Cerebellar cortex (tissue), 1 donor: ENCODE results near the gene FOXL1.
A peak's percentile ranks its signal among the peaks of the same experiment; 100 is the strongest.

ENCODE experiments used
- DNase-seq: peaks from one replicate; pipeline ENCODE4 v3.0.0-alpha.2; 2015; ENCODE audit warnings: low spot score

Gene FOXL1

DNA sequence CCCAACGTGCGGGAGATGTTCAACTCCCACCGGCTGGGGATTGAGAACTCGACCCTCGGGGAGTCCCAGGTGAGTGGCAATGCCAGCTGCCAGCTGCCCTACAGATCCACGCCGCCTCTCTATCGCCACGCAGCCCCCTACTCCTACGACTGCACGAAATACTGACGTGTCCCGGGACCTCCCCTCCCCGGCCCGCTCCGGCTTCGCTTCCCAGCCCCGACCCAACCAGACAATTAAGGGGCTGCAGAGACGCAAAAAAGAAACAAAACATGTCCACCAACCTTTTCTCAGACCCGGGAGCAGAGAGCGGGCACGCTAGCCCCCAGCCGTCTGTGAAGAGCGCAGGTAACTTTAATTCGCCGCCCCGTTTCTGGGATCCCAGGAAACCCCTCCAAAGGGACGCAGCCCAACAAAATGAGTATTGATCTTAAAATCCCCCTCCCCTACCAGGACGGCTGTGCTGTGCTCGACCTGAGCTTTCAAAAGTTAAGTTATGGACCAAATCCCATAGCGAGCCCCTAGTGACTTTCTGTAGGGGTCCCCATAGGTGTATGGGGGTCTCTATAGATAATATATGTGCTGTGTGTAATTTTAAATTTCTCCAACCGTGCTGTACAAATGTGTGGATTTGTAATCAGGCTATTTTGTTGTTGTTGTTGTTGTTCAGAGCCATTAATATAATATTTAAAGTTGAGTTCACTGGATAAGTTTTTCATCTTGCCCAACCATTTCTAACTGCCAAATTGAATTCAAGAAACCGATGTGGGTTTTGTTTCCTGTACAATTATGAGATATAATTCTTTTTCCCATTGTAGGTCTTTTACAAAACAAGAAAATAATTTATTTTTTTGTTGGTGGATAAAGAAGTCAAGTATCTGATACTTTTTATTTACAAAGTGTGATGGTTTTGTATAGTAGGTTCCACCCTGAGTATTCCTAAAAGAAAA, 9.4 kb upstream of the FOXL1 start:
- DNase-seq, result no peak

DNA sequence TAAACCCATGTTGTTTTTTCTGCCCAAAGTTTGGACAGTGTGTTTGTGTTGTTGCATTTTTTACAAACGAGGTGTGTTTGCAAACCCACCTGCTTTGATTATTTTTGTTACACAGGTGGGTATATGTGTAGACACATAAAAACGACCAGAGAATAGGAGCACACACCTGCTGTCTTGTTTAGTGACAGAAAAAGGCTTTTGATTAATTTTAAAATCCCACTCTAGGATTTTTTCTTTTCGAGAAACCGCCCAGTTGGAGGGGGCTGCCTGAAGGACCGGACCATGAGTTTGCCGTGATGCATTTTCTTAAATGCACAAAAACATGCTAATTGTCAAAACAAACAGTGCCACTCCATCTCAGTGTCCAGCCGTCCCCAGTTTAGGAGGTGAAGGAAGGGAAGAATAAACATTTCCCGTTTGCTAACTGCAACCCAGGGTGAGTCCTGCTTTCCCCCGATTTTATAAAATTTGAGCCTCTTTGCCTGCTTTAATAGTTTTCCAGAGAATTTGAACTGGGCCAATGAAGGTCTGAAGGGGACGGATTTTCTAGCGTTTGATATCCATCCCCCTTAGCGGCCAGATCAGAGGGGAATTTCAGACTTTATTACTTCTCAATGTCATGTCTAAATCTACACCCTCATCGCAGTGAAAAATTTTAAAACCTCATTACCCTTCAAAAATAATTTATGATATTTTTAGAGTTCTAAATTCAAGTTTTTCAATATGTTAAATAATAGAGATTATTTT, 8.5 kb upstream of the FOXL1 start:
- no peak for DNase-seq

DNA sequence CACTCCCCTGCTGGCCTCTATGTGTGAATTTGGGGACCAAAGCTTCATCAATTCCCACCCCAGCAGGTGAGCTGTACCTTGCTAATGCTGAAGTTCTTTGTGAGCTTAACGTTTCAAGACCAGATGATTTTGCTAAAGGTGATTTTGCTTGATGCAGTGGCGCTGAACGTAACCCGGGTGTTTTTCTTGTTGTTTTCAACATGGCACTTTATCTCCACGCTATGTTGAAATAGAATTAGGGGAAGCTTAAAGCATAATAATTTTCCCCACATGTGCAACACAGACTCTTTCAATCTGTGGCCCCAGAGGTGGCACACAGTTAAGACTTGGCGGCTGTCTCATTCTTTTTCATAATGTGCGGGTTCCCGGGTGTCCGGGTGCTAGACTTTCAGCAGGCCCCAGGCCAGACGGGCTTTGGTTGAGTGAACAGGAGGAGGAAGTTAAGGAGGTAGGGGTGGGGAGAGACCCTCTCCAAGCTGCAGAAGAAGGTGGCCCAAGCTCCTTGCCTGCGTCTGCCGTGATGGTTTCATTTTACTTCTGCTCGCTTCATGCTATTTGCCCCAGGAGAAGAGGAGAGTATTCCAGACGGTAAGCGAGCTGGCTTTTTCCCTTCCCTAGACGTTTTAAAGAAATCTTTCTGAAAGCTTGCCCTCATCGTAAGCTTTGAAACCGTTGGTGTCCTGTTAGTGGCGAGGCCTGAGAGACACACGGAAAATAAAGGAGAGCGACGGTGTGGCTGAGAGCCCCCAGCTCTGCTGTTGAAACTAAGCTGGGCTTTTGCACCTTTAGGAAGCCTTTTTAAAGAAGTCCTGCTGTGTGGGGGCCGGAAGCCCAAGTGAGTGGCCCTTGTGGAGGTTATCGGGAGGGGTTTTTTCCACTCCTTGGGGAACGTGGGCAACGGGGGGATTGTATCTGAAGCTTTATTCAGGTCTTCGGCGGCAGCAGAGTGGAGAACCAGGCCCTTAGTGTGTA, 7.5 kb upstream of the FOXL1 start:
- DNase-seq, result no peak

DNA sequence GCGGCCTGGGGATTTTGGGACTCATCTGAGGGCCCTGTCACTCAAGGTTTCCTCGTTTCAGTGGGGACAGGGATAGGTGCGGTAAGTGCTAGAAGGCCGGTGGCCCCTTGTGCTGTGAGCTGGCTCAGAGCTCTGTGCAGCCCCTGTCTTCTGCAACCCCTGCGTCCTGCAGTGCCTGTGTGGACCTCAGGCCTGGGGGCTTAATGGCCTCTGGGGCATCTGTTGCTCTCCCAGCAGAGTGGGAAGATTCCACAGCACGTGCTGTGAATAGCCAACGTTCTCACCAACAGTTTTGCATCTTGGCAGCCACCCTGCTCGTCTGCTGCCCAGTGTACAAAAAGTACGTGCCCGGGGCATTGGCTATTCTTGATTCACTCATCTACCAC, 6.8 kb upstream of the FOXL1 start:
- DNase-seq, result no peak

DNA sequence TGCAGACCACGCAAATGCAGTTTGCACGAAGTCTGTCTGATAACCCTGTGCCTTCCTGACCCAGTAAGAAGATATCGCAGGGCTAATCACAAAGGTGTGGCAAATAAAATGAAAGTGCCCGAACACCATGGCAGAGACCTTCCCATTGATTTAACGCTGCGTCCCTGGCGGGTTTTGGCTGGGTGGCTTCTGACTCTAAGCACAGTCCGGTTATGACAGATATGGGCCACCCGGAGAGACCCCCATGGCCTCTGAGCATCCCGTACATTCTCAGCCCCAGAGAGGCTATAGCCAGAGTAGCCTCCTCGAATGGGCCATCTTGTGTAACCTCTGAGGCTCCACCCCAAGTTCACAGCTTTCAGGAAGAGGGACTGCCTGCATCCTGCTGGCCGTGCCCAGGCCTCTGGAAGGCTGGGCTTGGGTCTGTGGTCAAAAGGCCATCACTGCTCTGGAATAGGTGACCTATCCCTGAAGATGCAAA, 6.3 kb upstream of the FOXL1 start:
- DNase-seq, result no peak

DNA sequence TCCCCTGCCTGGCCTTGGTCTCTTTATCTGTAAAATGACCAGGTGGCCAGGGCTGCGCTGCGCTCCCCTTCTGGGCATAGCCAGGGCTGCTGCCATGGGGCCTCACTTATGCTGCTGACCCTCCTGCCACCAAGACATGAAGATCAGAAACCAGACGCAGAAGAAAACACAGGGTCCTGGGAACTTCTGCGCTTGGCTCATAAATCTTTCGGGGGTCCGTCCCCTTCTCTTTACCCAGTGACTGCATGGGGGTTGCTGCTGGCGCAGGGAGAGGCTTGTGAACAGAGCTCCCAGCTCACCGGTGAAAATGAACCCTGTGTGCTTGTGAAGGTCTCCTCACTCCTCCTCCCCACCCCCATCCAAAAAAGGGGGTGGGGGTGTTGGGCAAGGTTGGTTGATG, 5.7 kb upstream of the FOXL1 start:
- DNase-seq, result no peak

DNA sequence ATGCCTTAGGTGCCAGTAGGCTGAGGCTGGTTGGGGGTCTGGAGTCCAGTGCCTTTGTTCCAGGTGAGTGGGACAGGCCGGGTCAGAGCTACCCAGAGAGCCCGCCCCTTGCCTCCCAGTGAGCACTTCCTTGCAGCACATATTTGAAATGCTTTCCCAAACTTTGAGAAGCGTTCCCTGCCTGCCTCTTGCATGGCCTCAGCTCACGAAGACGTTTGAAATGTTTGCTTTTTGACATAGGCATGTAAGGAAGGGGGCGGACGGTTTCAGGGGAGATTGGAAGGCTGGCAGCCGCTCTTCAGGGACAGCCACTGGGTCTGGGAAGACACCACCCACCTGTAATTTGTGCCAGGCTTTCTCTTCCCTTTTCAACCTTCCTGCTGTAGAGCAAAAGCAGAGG, 5.1 kb upstream of the FOXL1 start:
- peak; percentile 36 for DNase-seq

DNA sequence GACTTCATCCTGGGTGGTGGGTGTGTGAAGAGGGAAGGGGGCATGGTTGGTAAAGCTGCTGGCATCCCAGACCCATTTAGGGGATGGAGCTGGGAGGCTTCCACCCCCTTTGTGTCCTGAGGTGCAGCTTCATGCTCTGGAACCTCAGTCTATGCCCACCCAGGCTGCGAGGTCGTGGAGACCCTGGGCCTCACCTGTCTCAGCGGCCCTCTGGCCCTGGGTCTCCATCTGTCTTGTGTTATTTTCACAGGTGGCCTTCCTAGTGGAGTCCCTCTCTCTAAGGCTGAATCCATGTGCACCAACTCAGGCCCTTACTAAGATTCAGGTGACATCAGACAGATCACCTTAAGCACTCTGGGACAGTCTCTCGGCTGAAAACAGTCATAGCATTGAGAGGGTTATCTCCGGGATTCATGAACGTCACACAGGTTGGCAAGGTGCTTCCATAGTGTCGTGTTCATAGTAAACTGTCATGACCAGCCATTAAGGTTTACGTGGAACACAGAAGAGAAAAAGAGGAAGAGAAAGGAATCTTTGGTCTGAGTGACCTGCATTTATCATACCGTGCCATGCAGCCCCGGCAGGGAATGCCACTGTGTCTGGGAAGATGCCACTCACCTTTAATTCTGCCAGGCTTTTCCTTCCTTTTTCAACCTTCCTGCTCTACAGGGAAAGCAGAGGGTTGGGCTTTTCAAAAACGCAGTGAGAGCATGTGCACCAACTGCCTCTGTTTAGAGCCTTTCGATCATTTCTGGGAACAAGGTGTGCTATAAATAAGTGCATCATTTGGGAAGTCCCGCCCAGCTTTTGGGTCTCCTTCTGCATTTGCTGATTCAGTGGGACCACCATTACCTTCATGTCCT, 4.5 kb upstream of the FOXL1 start:
- no peak for DNase-seq

DNA sequence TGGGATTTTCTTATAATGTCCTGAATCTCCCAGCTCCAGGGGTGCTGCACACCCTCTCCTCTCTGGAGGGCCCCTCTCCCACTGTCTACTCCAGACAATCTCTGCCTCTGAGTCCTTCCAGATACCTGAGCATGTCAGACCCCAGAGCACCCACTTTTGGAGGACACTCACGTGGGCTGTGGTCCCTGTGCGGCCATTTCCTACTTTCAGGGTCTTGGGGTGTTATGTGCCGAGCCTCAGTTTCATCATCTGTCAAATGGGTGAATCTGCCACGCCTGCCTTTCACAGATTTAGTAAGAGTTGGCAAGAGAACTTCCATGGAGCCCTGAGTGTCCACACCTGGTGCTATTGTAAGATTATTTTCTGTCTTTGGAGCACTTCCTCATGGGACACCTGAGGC, 3.7 kb upstream of the FOXL1 start:
- no peak for DNase-seq

DNA sequence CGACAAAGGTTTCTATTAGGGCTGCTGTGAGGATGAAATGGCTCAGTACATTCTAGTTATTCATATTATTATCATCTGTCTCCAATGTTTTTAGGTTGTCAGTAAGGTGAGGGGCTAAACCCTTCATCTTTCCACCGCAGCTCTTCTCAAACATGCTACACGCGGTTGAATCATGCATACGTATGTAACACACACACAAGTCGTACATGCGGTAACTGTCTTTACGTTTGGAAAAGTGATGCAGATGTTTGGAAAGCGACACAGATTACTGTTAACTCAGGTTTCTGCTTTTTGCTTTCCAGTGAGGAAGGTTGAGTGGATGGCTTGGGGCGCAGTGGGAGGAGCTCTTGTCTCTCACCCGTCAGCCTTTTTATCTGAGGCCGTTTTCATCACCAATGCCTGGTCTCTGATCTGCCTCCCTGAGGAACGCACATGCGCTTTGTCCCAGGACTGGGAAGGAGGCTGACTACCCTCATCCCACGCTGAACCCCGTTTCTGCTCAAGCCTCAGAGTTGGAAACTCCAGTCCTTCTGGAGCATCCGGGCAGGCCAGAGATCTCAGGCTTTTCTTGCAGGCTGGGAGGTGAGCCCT, 3.2 kb upstream of the FOXL1 start:
- no peak for DNase-seq

DNA sequence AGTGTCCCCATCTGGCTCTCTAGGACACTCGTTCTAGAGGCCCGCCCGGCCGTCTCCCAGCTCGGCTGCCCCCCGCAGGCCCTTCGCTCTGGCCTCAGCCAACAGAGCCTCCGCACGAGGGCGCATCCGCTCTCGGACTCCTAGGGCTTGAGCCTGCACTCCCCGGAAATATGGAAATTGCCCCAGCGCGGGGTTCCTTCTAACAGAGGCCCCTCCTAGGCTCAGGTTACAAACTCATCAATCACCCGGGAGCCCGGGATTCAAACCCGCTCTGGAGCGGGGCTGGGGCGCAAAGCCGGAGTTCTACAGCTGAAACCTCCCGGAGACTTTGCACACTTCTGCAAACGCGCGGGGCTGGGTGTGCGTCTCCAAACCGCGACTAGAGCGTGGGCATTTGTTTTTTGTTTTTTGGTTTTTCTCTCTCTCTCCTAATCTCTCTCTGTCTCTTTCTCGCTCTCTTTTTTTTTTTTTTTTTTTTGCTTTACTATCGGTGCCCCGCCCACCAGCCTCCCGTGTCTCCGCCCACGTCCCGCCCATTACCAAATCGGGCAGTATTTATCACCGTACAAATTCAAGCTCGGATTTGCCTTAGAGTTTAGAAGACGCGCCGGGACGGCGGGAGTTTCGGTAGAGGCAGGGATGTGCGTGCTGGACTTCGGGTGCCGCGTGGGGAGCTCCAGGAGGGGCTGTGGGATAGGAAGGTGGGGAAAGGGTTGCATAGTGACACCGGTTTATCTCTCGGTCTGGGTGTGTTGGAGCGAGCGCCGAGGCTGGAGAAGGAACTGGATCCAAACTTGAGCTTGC, 2.4 kb upstream of the FOXL1 start:
- DNase-seq, result peak; percentile 72

DNA sequence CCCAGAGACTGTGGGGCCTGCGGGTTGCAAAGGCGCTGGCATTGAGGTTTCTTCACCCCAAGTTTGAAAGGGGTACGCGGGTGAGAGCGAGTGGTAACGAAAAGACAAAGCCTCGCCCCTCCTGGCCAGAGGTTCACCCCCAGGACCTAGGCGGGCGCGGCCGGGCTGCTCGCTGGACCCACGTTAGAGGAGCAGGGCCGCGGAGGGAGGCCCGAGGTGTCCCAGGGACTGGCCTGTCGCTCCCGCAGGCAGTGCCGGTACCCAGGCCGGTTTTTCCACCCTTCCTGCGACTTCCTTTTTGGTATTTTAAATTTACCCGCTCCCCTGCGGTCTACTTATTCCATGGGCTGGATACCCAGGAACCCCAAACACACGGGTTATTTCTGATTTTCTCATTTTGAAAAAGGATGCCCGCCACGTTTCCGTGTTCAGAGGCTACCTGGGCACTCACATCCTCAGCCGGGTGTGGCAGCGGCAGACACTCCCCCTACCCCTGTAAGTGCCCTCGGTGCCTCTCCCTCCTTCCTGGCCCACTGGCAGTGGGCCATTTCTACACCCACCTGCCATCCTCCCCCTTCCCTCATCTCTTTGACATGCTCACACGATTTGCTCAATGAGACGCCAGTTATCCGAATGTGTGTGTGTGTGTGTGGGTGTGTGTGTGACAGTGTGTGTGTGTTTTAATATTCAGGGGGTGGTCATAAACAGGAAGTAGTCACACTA, 1.6 kb upstream of the FOXL1 start:
- no peak for DNase-seq

DNA sequence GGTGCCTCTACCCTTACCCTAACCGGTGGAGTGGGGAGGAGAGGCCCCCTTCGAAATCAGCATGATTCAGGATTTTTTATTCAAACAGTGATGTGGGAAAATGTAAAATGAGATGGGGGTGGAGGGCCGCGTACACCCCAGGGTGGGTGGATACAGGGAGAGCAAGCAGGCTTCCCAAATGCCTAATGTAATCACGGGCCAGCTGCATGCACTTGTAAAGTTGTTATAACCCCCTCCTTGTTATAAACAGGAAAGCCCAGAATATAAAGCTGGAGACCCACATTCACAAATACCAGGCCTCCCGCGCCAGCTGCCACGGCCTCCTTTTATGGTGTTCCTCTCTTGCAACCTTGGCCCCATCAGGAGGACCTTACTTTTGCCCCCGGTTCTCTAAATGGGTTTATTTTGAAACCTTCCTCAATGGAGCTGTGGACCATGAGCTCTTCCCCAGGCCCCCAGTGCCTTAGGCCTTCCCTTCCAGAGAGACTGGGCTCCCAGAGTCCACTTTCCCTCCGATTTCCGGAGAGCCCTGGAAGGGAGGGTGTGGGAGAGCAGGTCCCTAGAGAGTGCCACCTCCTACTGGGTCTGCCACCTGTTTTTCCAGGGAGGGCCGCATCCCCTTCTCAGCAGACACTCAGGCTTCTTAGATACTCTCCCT, 906 bp upstream of the FOXL1 start:
- no peak for DNase-seq

DNA sequence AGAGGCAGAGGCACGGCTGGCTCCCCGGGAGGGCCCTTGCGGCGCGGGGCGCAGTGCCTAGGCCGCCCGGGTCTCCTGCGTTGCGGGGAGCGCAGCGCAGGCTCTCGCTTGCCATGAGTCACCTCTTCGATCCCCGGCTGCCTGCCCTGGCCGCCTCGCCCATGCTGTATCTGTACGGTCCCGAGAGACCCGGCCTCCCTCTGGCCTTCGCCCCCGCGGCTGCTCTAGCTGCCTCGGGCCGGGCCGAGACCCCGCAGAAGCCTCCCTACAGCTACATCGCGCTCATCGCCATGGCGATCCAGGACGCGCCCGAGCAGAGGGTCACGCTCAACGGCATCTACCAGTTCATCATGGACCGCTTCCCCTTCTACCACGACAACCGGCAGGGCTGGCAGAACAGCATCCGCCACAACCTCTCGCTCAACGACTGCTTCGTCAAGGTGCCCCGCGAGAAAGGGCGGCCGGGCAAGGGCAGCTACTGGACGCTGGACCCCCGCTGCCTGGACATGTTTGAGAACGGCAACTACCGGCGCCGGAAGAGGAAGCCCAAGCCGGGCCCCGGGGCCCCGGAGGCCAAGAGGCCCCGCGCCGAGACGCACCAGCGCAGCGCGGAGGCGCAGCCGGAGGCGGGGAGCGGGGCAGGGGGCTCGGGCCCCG, 390 bp downstream of the FOXL1 start:
- no peak for DNase-seq

DNA sequence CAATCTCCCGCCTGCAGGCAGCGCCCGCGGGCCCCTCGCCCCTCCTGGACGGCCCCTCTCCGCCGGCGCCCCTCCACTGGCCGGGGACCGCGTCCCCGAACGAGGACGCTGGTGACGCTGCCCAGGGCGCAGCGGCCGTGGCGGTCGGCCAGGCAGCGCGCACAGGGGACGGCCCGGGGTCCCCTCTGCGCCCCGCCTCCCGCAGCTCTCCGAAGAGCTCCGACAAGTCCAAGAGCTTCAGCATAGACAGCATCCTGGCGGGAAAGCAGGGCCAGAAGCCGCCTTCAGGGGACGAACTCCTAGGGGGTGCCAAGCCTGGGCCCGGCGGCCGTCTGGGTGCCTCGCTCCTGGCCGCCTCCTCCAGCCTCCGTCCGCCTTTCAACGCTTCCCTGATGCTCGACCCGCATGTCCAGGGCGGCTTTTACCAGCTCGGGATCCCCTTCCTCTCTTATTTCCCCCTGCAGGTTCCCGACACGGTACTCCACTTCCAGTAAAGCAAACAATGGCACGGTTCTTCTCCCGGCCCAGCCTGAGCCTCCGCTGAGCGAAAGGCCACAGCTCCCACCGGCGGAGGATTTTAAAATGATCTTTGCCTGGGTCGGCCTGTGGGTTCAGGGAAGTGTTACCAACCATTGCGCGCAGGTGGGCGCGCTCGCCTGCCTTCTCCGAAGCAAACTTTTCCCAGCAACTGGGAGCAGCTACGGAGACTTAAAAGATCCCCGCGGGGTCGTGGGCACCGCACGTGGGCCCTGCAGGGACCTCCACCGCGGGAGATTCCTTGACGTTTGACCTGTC, 1.1 kb downstream of the FOXL1 start:
- no peak for DNase-seq

DNA sequence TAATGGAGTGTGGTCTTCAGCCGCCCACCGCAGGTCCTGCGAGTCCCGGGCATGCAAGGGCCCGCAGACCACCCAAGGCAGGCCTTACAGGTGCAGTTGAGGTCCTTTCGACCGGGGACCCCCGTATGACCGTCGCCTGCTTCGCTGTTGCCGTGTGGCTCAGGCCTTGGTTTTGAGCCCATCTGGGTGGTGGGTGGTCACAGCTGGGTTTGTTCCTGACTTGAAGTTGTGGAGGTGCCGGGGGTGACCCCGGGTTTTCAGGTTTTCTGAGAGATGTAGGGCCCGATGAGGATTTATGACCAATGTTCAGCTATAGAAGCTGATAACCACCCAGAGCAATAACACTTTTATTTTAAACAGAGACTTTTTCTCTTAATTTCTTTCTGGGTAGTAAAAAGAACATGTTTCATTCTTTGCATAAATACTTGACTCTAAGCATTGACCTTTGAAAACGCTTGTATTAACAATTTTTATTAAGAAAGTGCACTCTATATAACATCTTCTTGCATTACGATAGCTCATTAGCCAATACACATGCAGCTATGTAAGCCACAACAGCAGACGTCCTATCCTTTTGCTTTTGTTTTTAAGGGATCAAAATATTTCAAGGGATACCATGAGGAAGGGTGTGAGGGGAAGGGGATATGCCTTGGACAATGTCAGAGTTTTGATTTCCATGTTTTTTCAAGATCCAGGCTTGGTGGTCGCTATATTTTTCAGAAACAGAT, 1.9 kb downstream of the FOXL1 start:
- no peak for DNase-seq

DNA sequence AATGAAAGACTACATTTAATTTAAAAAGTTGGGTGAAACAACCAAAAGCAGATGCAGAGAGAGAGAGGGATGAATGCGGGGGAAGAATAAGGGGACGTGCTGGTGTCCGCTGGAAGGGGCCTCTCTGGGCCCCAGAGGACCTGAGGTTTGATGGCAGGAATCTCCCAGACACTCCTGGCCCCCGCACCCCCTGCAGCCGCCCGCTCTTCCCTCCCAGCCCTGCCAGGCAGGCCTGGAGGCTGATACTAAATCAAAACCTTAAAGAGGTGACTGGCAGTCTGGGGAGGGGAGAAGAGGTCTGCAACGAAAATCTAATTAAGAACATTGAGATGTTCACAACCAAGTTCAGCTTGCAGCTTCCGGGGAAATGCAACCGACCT, 2.4 kb downstream of the FOXL1 start:
- DNase-seq, result no peak
